Motor neuron (in vitro differentiated cells): ENCODE results near the gene RAB6D. TPM values are rescaled to one million over a fixed set of nuclear protein-coding genes. Genes with fewer than 3 reads are reported as not detected.
"Not testable (repeated sequence)": the region's sequence is repeated elsewhere in the genome, so short reads cannot be mapped to it uniquely, and the experiment has no call there.

ENCODE experiments used
- ATAC-seq, 8 experiments: fragments of 200-7000 bp; cut with Tn5 transposase; replicated peaks in 6 of 8; 2 replicates each; pipeline ENCODE4 v1.8.0; 2021; ENCODE audit warnings: mild to moderate bottlenecking in 8 of 8, moderate library complexity in 8 of 8
- H3K27ac ChIP-seq, 2 donors: fragments of 250-450 bp; sonication (Bioruptor Pico); 2 replicates each; pipeline ENCODE4 v1.9.0; 2021; ENCODE audit warnings: antibody characterized with exemption in 2 of 2, mild to moderate bottlenecking in 2 of 2, moderate library complexity in 1 of 2
- H3K4me1 ChIP-seq, 2 donors: fragments of 250-450 bp; sonication (Bioruptor Pico); replicated peaks in 1 of 2; 2 replicates each; pipeline ENCODE4 v1.6.1; 2021; ENCODE audit warnings: antibody characterized with exemption in 2 of 2, mild to moderate bottlenecking in 2 of 2, moderate library complexity in 1 of 2
- H3K4me3 ChIP-seq, 5 donors: fragments of 250-450 bp; sonication (Bioruptor Pico); 2 replicates each; pipeline ENCODE4 v1.9.0; 2021; ENCODE audit warnings: antibody characterized with exemption in 5 of 5, mild to moderate bottlenecking in 5 of 5, moderate library complexity in 4 of 5
- WGBS, 10 experiments: fragments of 450-650 bp; shearing (Covaris generic); methylation state at CpG; one replicate each; pipeline ENCODE4 v1.0.0; 2022; 5-methylcytosine and 5-hydroxymethylcytosine counted together
- in situ Hi-C, 9 experiments: fragments of 400-800 bp; cut with MboI; loops; one replicate each; pipeline ENCODE4 v1.15.0; 2021; ENCODE audit warnings: low sequenced_read_pairs in 9 of 9, low pct_unique_long_range_greater_than_20kb in 2 of 9; ENCODE audit not compliant: unreplicated experiment in 9 of 9
- total RNA-seq, 8 experiments: library from RNA; unstranded; fragments of 300-600 nt; gene quantifications; 2 replicates each; pipeline versions ENCODE4 v1.2.3 to v1.2.4, GENCODE V29; 2022

The RAB6D gene
- total RNA-seq, 8 experiments from 2014 or later = 0.25 to 2.0 (median 0.46) TPM; not detected in 1

DNA sequence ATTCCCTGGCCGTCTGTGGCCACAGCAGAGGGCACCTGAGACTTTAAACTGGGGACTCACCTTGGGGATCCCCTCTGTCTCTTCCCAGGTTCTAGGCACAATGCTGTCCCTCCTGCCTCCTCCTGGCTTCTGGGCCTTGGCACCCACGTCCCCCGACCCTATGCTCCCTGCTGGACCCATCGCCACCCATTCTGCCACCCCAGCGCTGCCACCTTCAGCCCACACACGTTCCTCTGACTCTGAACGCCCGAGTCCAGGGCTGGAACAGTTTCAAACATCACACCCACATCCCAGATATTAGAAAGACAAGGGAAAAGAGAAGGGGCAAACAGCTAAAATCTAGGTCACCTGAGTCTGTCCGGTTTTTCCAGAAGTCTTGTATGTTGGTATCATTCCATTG lies 28.0 kb upstream of the RAB6D start:
- H3K27ac ChIP-seq, H3K4me3 ChIP-seq, H3K4me1 ChIP-seq, ATAC-seq, in situ Hi-C loops: not testable (repeated sequence)
- WGBS, 10 experiments = 17 to 100% (median 70%) methylated on average over 1 to 2 of the region's 9 CpGs; no CpG with 5 or more reads in 7 of the 10 experiments

- ATAC-seq, H3K4me3 ChIP-seq, H3K4me1 ChIP-seq, H3K27ac ChIP-seq, in situ Hi-C loops: not testable (repeated sequence)
- WGBS, 10 experiments = 52 to 100% (median 100%) methylated on average over 1 to 4 of the region's 11 CpGs; no CpG with 5 or more reads in 7 of the 10 experiments
Observed at GRCh38 chr2:131391471-131391870, 27.5 kb upstream of the RAB6D start.

DNA sequence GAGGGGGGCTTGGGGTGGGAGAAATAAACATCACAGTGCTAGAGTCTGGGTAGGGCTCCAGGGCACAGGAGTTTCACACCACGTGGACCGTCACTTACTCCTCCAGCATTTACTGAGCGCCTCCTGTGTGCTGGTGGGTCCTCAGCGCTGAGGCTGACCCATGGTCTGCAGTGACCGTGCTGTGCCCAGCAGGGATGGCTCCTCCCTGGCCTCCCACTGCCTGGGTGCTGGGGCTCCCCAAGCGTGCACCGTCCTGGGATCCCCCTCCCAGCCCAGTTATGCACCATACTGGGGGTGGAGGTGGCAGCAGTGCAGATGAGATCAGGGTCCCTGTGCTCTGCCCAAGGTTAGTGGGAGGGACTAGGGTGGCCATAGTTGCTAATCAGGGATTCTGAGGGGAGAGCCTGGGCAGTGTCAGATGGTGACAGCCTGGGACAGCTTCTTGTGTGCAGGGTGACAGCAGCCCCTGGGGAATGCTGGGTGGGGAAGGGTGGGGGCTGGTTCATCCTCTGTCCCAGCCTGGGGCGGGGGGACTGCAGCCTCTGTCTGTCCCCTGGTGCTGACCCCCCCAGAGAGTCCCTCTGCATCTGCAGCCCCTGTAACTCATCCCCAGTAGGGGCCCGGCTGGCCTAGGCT lies 26.6 kb upstream of the RAB6D start:
- no CpG with 5 or more reads among the region's 9 CpGs for WGBS, 10 experiments
- ATAC-seq, H3K27ac ChIP-seq, H3K4me3 ChIP-seq, in situ Hi-C loops, H3K4me1 ChIP-seq: not testable (repeated sequence)

- no peaks in the 10 kb centered on the region for H3K4me1 ChIP-seq
- 100% methylated on average over 1 of the region's 10 CpGs; no CpG with 5 or more reads in 9 of the 10 experiments for WGBS, 10 experiments
- in situ Hi-C loops = no loop called here
Observed at GRCh38 chr2:131389657-131390056, 25.7 kb upstream of the RAB6D start.

GRCh38 chr2:131388834-131389233 lies 24.9 kb upstream of the RAB6D start:
- H3K27ac ChIP-seq, H3K4me3 ChIP-seq, ATAC-seq, H3K4me1 ChIP-seq, in situ Hi-C loops: not testable (repeated sequence)
- 80% methylated on average over 1 of the region's 6 CpGs; no CpG with 5 or more reads in 9 of the 10 experiments for WGBS, 10 experiments

More at GRCh38 chr2:131389657-131390056, 25.7 kb upstream of the RAB6D start:
- Histone ChIP-seq H3K27ac (no peak overlapping the region), H3K4me3 (no peak overlapping the region)
- ATAC-seq = no peak

DNA sequence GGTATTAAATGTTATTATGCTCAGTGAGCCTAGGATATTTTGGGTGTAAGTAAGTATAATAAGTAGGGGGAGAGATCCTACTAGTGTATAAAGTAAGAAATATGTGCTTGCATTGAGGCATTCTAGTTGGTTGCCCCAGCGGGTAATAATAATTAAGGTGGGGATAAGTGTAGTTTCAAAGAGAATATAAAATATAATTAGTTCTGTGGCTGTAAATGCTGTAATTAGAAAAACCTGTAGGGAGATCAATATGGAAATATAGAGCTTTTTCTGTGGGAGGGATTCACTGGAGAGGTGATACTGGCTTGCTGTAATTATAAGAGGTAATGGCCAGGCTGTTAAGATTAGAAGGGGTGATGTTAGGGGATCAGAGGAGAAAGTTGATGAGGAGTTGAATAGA lies 9.1 kb upstream of the RAB6D start:
- H3K27ac ChIP-seq, H3K4me3 ChIP-seq, H3K4me1 ChIP-seq, ATAC-seq, in situ Hi-C loops: not testable (repeated sequence)
- WGBS, 10 experiments = 0 to 100% (median 86%) methylated on average over 1 of the region's 1 CpG; no CpG with 5 or more reads in 5 of the 10 experiments

GRCh38 chr2:131369954-131370353 lies 6.0 kb upstream of the RAB6D start:
- Histone ChIP-seq H3K4me3 (no peak overlapping the region), H3K4me1 (no peaks in the 10 kb centered on the region), H3K27ac (no peak overlapping the region)
- ATAC-seq = no peak
- 17 to 100% (median 83%) methylated on average over 1 to 6 of the region's 6 CpGs; no CpG with 5 or more reads in 2 of the 10 experiments for WGBS, 10 experiments
- in situ Hi-C loops = no loop called here

GRCh38 chr2:131368493-131369066 lies 4.6 kb upstream of the RAB6D start:
- ATAC-seq, H3K27ac ChIP-seq, H3K4me3 ChIP-seq, H3K4me1 ChIP-seq, in situ Hi-C loops: not testable (repeated sequence)
- WGBS, 10 experiments = no CpG with 5 or more reads among the region's 9 CpGs

- in situ Hi-C loops = no loop called here
- Histone ChIP-seq H3K4me1 (no peaks in the 10 kb centered on the region), H3K4me3 (no peak overlapping the region), H3K27ac (no peak overlapping the region)
- ATAC-seq = no peak
- WGBS, 10 experiments = 20 to 80% (median 57%) methylated on average over 1 to 3 of the region's 7 CpGs; no CpG with 5 or more reads in 7 of the 10 experiments
Observed at GRCh38 chr2:131367352-131367751, 3.4 kb upstream of the RAB6D start.

DNA sequence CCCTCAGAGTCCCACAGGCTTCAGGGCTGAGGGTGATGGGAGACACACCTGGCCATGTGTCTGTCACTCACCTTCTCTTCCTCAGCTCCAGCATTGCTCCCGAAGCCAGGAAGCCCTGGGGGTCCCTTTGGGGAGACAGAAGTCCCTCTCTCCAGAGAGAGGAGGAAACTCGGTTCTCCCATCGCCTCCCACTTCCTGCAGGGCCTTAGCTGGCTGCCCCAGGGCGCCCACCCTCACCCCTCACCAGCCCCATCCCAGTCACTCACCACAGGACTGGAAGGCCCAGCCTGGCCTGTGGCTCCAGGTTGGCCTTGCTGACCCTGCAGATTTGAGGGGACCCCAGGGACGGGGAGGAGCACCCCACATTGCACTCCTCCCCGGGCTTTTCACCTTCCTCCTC lies 2.7 kb upstream of the RAB6D start:
- ATAC-seq = no peak
- WGBS, 10 experiments = 79% methylated on average over 2 of the region's 6 CpGs; no CpG with 5 or more reads in 9 of the 10 experiments
- H3K27ac ChIP-seq = no peak overlapping the region
- H3K4me1 ChIP-seq = no peaks in the 10 kb centered on the region
- no peak overlapping the region for H3K4me3 ChIP-seq
- in situ Hi-C loops = no loop called here

DNA sequence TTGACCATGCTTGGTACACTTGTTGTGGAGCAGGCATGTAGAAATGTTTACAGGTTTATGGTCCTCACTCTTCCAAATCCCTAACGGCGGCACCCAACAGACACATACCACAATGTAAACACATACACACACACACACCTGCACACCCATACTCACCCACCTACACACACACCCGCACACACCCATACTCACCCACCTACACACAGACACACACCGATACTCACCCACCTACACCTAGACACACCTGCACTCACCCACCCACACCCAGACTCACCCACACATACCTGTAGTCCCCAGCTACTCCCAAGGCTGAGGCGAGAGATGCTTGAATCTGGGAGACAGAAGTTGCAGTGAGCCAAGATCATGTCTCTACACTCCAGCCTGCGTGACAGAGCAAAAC lies 1.5 kb upstream of the RAB6D start:
- no peak overlapping the region for H3K4me3 ChIP-seq
- H3K4me1 ChIP-seq = no peaks in the 10 kb centered on the region
- no peak overlapping the region for H3K27ac ChIP-seq
- WGBS, 10 experiments = 33 to 100% (median 84%) methylated on average over 1 to 3 of the region's 6 CpGs; no CpG with 5 or more reads in 4 of the 10 experiments
- no peak for ATAC-seq
- in situ Hi-C loops = no loop called here

GRCh38 chr2:131363213-131363612 lies 755 bp downstream of the RAB6D start:
- peak overlapping the region; percentile 23 to 36 (median 27) for H3K4me3 ChIP-seq
- no CpG with 5 or more reads among the region's 12 CpGs for WGBS, 10 experiments
- ATAC-seq = peak; percentile 17 to 78 (median 68)
- H3K4me1 ChIP-seq, in situ Hi-C loops, H3K27ac ChIP-seq: not testable (repeated sequence)

- in situ Hi-C loops, H3K4me1 ChIP-seq, H3K27ac ChIP-seq, ATAC-seq: not testable (repeated sequence)
- WGBS, 10 experiments = 0 to 100% (median 44%) methylated on average over 2 to 4 of the region's 4 CpGs; no CpG with 5 or more reads in 1 of the 10 experiments
- peak overlapping the region in 1 of 5 donors; percentile 16 for H3K4me3 ChIP-seq
Observed at GRCh38 chr2:131361773-131362172, 2.2 kb downstream of the RAB6D start.
